CD14-positive monocyte (primary cell): ENCODE measurements around the gene GATA1. TPM values are rescaled to one million over a fixed set of nuclear protein-coding genes. Genes with fewer than 3 reads are reported as not detected.

Experiments used
- DNase-seq, 3 donors: peaks; one replicate each; pipeline ENCODE4 v3.0.0-alpha.2; 2011 to 2022
- H2AFZ ChIP-seq: 2 replicates; pipeline ENCODE4 v1.6.0; 2012; ENCODE audit warnings: mild to moderate bottlenecking, low read depth, low read length, inconsistent platforms; ENCODE audit not compliant: insufficient read depth, poor library complexity, severe bottlenecking
- H3K27ac ChIP-seq, 2 donors: 1 replicate in 1 of 2; 2 replicates in 1 of 2; pipeline ENCODE4 v1.5.1; 2012 to 2013; ENCODE audit warnings: low read length in 2 of 2, control low read depth in 1 of 2, inconsistent platforms in 1 of 2, low read depth in 1 of 2, mild to moderate bottlenecking in 1 of 2
- H3K27me3 ChIP-seq, 2 donors: one replicate each; pipeline versions ENCODE4 v1.6.0 to v1.6.1; 2011 to 2013; ENCODE audit warnings: low read length in 2 of 2; ENCODE audit not compliant: control insufficient read depth in 2 of 2, insufficient read depth in 2 of 2
- H3K36me3 ChIP-seq, 2 donors: replicated peaks in 1 of 2; 1 replicate in 1 of 2; 2 replicates in 1 of 2; pipeline versions ENCODE4 v1.5.1 to v1.6.1; 2012 to 2013; ENCODE audit warnings: low read length in 2 of 2, control low read depth in 1 of 2, inconsistent platforms in 1 of 2, mild to moderate bottlenecking in 1 of 2; ENCODE audit not compliant: insufficient read depth in 2 of 2, control insufficient read depth in 1 of 2
- H3K4me1 ChIP-seq, 2 donors: 1 replicate in 1 of 2; 2 replicates in 1 of 2; pipeline versions ENCODE4 v1.5.1 to v1.6.1; 2012 to 2013; ENCODE audit warnings: low read length in 2 of 2, control low read depth in 1 of 2, inconsistent platforms in 1 of 2, mild to moderate bottlenecking in 1 of 2, moderate library complexity in 1 of 2; ENCODE audit not compliant: insufficient read depth in 2 of 2, control insufficient read depth in 1 of 2
- H3K4me2 ChIP-seq: replicated peaks from 2 replicates; pipeline ENCODE3; 2012; ENCODE audit warnings: low read length, moderate library complexity, mild to moderate bottlenecking; ENCODE audit not compliant: poor library complexity, severe bottlenecking; ENCODE audit errors: extremely low read depth
- H3K4me3 ChIP-seq, 3 experiments: fragments of 200-600 bp in 1 of 3; sonication (generic) in 1 of 3; replicated peaks in 1 of 3; 1 replicate in 2 of 3; 2 replicates in 1 of 3; pipeline ENCODE4 v1.5.1; 2011 to 2013; ENCODE audit warnings: low read length in 3 of 3, mild to moderate bottlenecking in 3 of 3, control low read depth in 2 of 3, low read depth in 2 of 3, inconsistent platforms in 1 of 3, moderate library complexity in 1 of 3
- H3K79me2 ChIP-seq: 2 replicates; pipeline ENCODE4 v1.6.0; 2012; ENCODE audit warnings: mild to moderate bottlenecking, control low read depth, inconsistent platforms, low read length, moderate library complexity; ENCODE audit not compliant: insufficient read depth
- H3K9ac ChIP-seq: 2 replicates; pipeline ENCODE4 v1.6.0; 2017; ENCODE audit warnings: low read length, mild to moderate bottlenecking; ENCODE audit not compliant: insufficient read depth, poor library complexity, severe bottlenecking
- H3K9me3 ChIP-seq, 2 donors: replicated peaks in 1 of 2; 1 replicate in 1 of 2; 2 replicates in 1 of 2; pipeline versions ENCODE4 v1.5.1 to v1.6.1; 2012 to 2013; ENCODE audit warnings: low read length in 2 of 2, control low read depth in 1 of 2; ENCODE audit not compliant: control insufficient read depth in 1 of 2, insufficient read depth in 1 of 2
- H4K20me1 ChIP-seq: 2 replicates; pipeline ENCODE4 v1.6.0; 2012; ENCODE audit warnings: mild to moderate bottlenecking, low read length, control low read depth, moderate library complexity; ENCODE audit not compliant: insufficient read depth
- H3K27ac Mint-ChIP-seq, 7 donors: one replicate each; pipeline ENCODE4 v1.8.0; 2020; ENCODE audit warnings: mild to moderate bottlenecking in 7 of 7, mixed read lengths in 7 of 7, moderate library complexity in 6 of 7, inconsistent platforms in 2 of 7
- H3K27me3 Mint-ChIP-seq, 3 donors: one replicate each; pipeline ENCODE4 v1.8.0; 2021 to 2022; ENCODE audit warnings: low read depth in 3 of 3, mild to moderate bottlenecking in 3 of 3, mixed read lengths in 3 of 3, moderate library complexity in 3 of 3, inconsistent platforms in 1 of 3
- H3K36me3 Mint-ChIP-seq, 2 donors: one replicate each; pipeline ENCODE4 v1.8.0; 2020; ENCODE audit warnings: mixed read lengths in 2 of 2, inconsistent platforms in 1 of 2, mild to moderate bottlenecking in 1 of 2
- H3K4me1 Mint-ChIP-seq: one replicate; pipeline ENCODE4 v1.8.0; 2020; ENCODE audit warnings: mild to moderate bottlenecking, mixed read lengths
- H3K4me3 Mint-ChIP-seq, 2 donors: one replicate each; pipeline ENCODE4 v1.8.0; 2020; ENCODE audit warnings: mild to moderate bottlenecking in 2 of 2, mixed read lengths in 2 of 2, moderate library complexity in 1 of 2
- H3K9me3 Mint-ChIP-seq, 7 donors: one replicate each; pipeline ENCODE4 v1.8.0; 2020 to 2022; ENCODE audit warnings: mixed read lengths in 7 of 7, mild to moderate bottlenecking in 6 of 7, moderate library complexity in 6 of 7, inconsistent platforms in 2 of 7
- WGBS: methylation state at CpG from one replicate; pipeline ENCODE4 v1.1.5; 2013; ENCODE audit warnings: missing lambda C conversion rate; ENCODE audit not compliant: insufficient coverage; 5-methylcytosine and 5-hydroxymethylcytosine counted together
- intact Hi-C, 2 donors: fragments of 100-400 bp; cut with micrococcal nuclease; formaldehyde crosslinking; loops; one replicate each; pipeline versions ENCODE4 v1.15.0 to v1.15.1; 2023
- polyA plus RNA-seq, 3 donors: library from polyadenylated mRNA; depleted of rRNA in 1 of 3; unstranded in 2 of 3; stranded (reverse) in 1 of 3; fragments of 300-500 nt in 2 of 3; fragments of >200 nt in 1 of 3; fragmentation: Illumina TruSeq in 2 of 3; gene quantifications; 1 replicate in 2 of 3; 2 replicates in 1 of 3; pipeline ENCODE4 v1.2.3, GENCODE V29; 2012 to 2021
- TF ChIP-seq, protein P1 (sequence below): fragments of 200-600 bp; IDR thresholded peaks from one replicate; pipeline ENCODE4 v1.8.0; 2022; ENCODE audit warnings: antibody characterized with exemption, mild to moderate bottlenecking

The GATA1 gene
- polyA plus RNA-seq, 3 donors = not detected

DNA sequence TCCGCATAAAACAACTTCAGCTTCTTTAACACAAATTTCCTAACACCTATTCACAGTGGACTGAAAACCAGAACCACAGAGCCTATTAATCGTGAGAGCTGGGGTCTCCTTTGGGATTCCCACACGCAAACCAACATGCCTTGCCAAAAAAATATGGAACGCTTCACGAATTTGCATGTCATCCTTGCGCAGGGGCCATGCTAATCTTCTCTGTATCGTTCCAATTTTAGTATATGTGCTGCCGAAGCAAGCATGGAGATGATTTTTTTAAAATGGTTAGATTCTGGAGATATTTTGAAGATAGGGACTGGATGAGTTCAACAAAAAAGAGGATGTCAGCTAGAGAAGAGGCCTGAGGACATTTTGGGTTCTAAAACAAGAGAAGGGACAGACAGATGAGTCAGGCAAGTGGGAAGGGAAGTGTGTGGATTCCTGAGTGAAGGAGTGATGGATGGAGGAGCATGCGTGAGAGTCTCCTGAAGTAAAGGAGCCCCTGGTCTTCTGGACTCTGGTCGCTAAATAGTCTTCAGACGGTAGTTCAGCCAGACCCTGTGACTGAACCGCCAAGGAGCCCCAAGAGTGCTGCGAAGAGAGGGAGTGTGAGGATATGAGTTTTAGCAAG is 9.5 kb upstream of the GATA1 start:
- Mint-ChIP-seq H3K4me3 (no peak overlapping the region), H3K27me3 (peaks cover 0 to 2% (median 1%) of the 10 kb centered on the region in 3 donors), H3K9me3 (peaks cover 0 to 5% (median 0%) of the 10 kb centered on the region in 7 donors), H3K4me1 (no peaks in the 10 kb centered on the region), H3K36me3 (no peaks in the 10 kb centered on the region), H3K27ac (no peak overlapping the region)
- no peak overlapping the region for H3K4me3 ChIP-seq
- H4K20me1 ChIP-seq = no peaks in the 10 kb centered on the region
- no peak overlapping the region for H3K9ac ChIP-seq
- WGBS = 96% methylated on average over 7 of the region's 13 CpGs
- H3K4me2 ChIP-seq = no peak overlapping the region
- no peaks in the 10 kb centered on the region for H3K4me1 ChIP-seq
- H3K9me3 ChIP-seq = no peaks in the 10 kb centered on the region
- TF ChIP-seq, protein P1, sequence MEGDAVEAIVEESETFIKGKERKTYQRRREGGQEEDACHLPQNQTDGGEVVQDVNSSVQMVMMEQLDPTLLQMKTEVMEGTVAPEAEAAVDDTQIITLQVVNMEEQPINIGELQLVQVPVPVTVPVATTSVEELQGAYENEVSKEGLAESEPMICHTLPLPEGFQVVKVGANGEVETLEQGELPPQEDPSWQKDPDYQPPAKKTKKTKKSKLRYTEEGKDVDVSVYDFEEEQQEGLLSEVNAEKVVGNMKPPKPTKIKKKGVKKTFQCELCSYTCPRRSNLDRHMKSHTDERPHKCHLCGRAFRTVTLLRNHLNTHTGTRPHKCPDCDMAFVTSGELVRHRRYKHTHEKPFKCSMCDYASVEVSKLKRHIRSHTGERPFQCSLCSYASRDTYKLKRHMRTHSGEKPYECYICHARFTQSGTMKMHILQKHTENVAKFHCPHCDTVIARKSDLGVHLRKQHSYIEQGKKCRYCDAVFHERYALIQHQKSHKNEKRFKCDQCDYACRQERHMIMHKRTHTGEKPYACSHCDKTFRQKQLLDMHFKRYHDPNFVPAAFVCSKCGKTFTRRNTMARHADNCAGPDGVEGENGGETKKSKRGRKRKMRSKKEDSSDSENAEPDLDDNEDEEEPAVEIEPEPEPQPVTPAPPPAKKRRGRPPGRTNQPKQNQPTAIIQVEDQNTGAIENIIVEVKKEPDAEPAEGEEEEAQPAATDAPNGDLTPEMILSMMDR = no peak
- no peaks in the 10 kb centered on the region for H3K79me2 ChIP-seq
- H3K27me3 ChIP-seq = no peaks in the 10 kb centered on the region
- DNase-seq = no peak
- no peak overlapping the region for H2AFZ ChIP-seq
- H3K27ac ChIP-seq = no peak overlapping the region
- H3K36me3 ChIP-seq = no peaks in the 10 kb centered on the region
- intact Hi-C loops = no loop called here

DNA sequence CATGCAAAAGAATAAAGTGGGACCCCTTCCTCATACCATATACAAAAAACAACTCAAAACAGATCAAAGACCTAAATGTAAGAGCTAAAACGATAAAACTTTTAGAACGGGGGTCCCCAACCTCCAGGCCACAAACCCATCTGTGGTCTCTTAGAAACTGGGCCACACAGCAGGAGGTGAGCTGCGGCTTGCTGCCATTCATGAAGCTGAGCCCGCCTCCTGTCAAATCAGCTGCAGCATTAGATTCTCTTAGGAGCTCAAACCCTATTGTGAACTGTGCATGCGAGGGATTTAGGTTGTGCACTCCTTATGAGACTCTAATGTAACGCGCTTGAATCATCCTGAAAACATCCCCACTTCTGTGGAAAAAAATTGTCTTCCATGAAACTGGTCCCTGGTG is 7.0 kb upstream of the GATA1 start:
- no peak overlapping the region for H2AFZ ChIP-seq
- H3K27me3 ChIP-seq = no peaks in the 10 kb centered on the region
- Mint-ChIP-seq H3K36me3 (no peaks in the 10 kb centered on the region), H3K4me1 (no peaks in the 10 kb centered on the region), H3K27me3 (peaks cover 0 to 2% (median 1%) of the 10 kb centered on the region in 3 donors), H3K9me3 (peaks cover 0 to 4% (median 0%) of the 10 kb centered on the region in 7 donors), H3K4me3 (no peak overlapping the region), H3K27ac (no peak overlapping the region)
- H3K9me3 ChIP-seq = no peaks in the 10 kb centered on the region
- intact Hi-C loops = no loop called here
- no peaks in the 10 kb centered on the region for H3K4me1 ChIP-seq
- TF ChIP-seq, protein P1 = no peak
- H3K79me2 ChIP-seq = no peaks in the 10 kb centered on the region
- H3K9ac ChIP-seq = no peak overlapping the region
- WGBS = 89% methylated on average over 3 of the region's 7 CpGs
- no peak overlapping the region for H3K27ac ChIP-seq
- H3K36me3 ChIP-seq = no peaks in the 10 kb centered on the region
- no peak for DNase-seq
- H3K4me2 ChIP-seq = no peak overlapping the region
- H4K20me1 ChIP-seq = no peaks in the 10 kb centered on the region
- H3K4me3 ChIP-seq = no peak overlapping the region
